HepG2 (cell line): ENCODE measurements around the gene JPH4. TPM values are rescaled to one million over a fixed set of nuclear protein-coding genes. Genes with fewer than 3 reads are reported as not detected.

Experiments used
- FOXK2 ChIP-seq: fragments of 450-650 bp; IDR thresholded peaks from 2 replicates; pipeline ENCODE4 v1.6.1; 2016
- HOXA5 ChIP-seq: sonication (generic); formaldehyde crosslinking; IDR thresholded peaks from 2 replicates; pipeline ENCODE4 v1.4.0; 2020; ENCODE audit warnings: missing genetic modification reagents
- IKZF1 ChIP-seq: fragments of 450-650 bp; IDR thresholded peaks from 2 replicates; pipeline ENCODE4 v1.7.1; 2016
- JUN ChIP-seq: sonication (generic); formaldehyde crosslinking; IDR thresholded peaks from 2 replicates; pipeline ENCODE4 v1.4.0; 2020; ENCODE audit warnings: mild to moderate bottlenecking, missing genetic modification reagents
- KDM6A ChIP-seq: IDR thresholded peaks from 2 replicates; pipeline ENCODE4 v1.6.1; 2016; ENCODE audit warnings: low read depth
- NR3C1 ChIP-seq: sonication (generic); formaldehyde crosslinking; IDR thresholded peaks from 2 replicates; pipeline ENCODE4 v1.4.0; 2020; ENCODE audit warnings: missing genetic modification reagents
- PCBP2 ChIP-seq: fragments of 200-400 bp; formaldehyde crosslinking; optimal IDR thresholded peaks from 2 replicates; pipeline ENCODE3; 2018; ENCODE audit warnings: low read length, low read depth; ENCODE audit not compliant: poor library complexity, severe bottlenecking
- REXO4 ChIP-seq: sonication (generic); formaldehyde crosslinking; IDR thresholded peaks from 2 replicates; pipeline ENCODE4 v1.8.0; 2022; ENCODE audit warnings: missing genetic modification reagents, mild to moderate bottlenecking, borderline replicate concordance
- RFXAP ChIP-seq: sonication (generic); formaldehyde crosslinking; IDR thresholded peaks from 2 replicates; pipeline ENCODE4 v1.4.0; 2020; ENCODE audit warnings: missing genetic modification reagents, borderline replicate concordance
- RXRB ChIP-seq: IDR thresholded peaks from 2 replicates; pipeline ENCODE4 v1.6.1; 2016; ENCODE audit warnings: borderline replicate concordance, missing genetic modification reagents, missing compliant biosample characterization
- SIX4 ChIP-seq: sonication (generic); formaldehyde crosslinking; IDR thresholded peaks from 2 replicates; pipeline ENCODE4 v1.4.0; 2020; ENCODE audit warnings: missing genetic modification reagents
- TEAD3 ChIP-seq: optimal IDR thresholded peaks from 2 replicates; pipeline ENCODE3; 2016; ENCODE audit warnings: borderline replicate concordance
- ZNF224 ChIP-seq: sonication (generic); formaldehyde crosslinking; IDR thresholded peaks from 2 replicates; pipeline ENCODE4 v1.5.0; 2020; ENCODE audit warnings: mild to moderate bottlenecking, missing genetic modification reagents
- ZNF230 ChIP-seq: sonication (generic); formaldehyde crosslinking; IDR thresholded peaks from 2 replicates; pipeline ENCODE4 v1.4.0; 2020; ENCODE audit warnings: mild to moderate bottlenecking, missing genetic modification reagents
- ZNF34 ChIP-seq: sonication (generic); formaldehyde crosslinking; IDR thresholded peaks from 2 replicates; pipeline ENCODE4 v1.4.0; 2020; ENCODE audit warnings: mild to moderate bottlenecking, missing genetic modification reagents, borderline replicate concordance
- ZNF382 ChIP-seq: sonication (generic); formaldehyde crosslinking; IDR thresholded peaks from 2 replicates; pipeline ENCODE4 v1.5.0; 2020; ENCODE audit warnings: missing genetic modification reagents, mild to moderate bottlenecking, borderline replicate concordance
- ZNF564 ChIP-seq: sonication (generic); formaldehyde crosslinking; IDR thresholded peaks from 2 replicates; pipeline ENCODE4 v1.8.1; 2023; ENCODE audit warnings: mild to moderate bottlenecking, missing genetic modification reagents
- ZNF674 ChIP-seq: sonication (generic); formaldehyde crosslinking; IDR thresholded peaks from 2 replicates; pipeline ENCODE4 v1.5.0; 2020; ENCODE audit warnings: low read depth, mild to moderate bottlenecking, missing genetic modification reagents
- ZNF678 ChIP-seq: sonication (generic); formaldehyde crosslinking; IDR thresholded peaks from 2 replicates; pipeline ENCODE4 v1.4.0; 2020; ENCODE audit warnings: mild to moderate bottlenecking, missing genetic modification reagents
- ZNF782 ChIP-seq: sonication (generic); formaldehyde crosslinking; IDR thresholded peaks from 2 replicates; pipeline ENCODE4 v1.4.0; 2020; ENCODE audit warnings: missing genetic modification reagents, mild to moderate bottlenecking, borderline replicate concordance
- polyA plus RNA-seq, 8 experiments: library from polyadenylated mRNA; depleted of rRNA in 3 of 8; stranded (reverse) in 7 of 8; unstranded in 1 of 8; fragments of >200 nt; fragmentation: Illumina TruSeq in 4 of 8; extraction: Trizol in 4 of 8; gene quantifications; 2 replicates each; pipeline versions ENCODE4 v1.2.1 to v1.2.3, GENCODE V29; 2011 to 2016; ENCODE audit warnings: low read depth in 4 of 8, missing spikeins in 1 of 8, mixed read lengths in 1 of 8; ENCODE audit not compliant: insufficient read depth in 1 of 8
- total RNA-seq, 5 experiments: library from RNA; depleted of rRNA; stranded (reverse); fragments of >200 nt; fragmentation: Illumina TruSeq; extraction: Trizol; gene quantifications; 2 replicates each; pipeline ENCODE4 v1.2.3, GENCODE V29; 2016; ENCODE audit warnings: low read depth in 1 of 5
- TF ChIP-seq, protein P1 (sequence below): sonication (generic); formaldehyde crosslinking; IDR thresholded peaks from 2 replicates; pipeline ENCODE4 v1.5.0; 2020; ENCODE audit warnings: mild to moderate bottlenecking, missing genetic modification reagents
- TF ChIP-seq, protein P2 (sequence below): sonication (generic); formaldehyde crosslinking; conservative IDR thresholded peaks from 2 replicates; pipeline ENCODE4 v1.8.1; 2023; ENCODE audit warnings: missing genetic modification reagents
- TF ChIP-seq, protein P3 (sequence below): sonication (generic); formaldehyde crosslinking; IDR thresholded peaks from 2 replicates; pipeline ENCODE4 v1.5.1; 2020; ENCODE audit warnings: mild to moderate bottlenecking, missing genetic modification reagents, borderline replicate concordance

The JPH4 gene
- total and polyA plus RNA-seq, 2 of the 13 experiments (the other 11 are each of a cell fraction or from before 2014, with no cell fraction given) = 0.08 to 0.22 TPM

DNA sequence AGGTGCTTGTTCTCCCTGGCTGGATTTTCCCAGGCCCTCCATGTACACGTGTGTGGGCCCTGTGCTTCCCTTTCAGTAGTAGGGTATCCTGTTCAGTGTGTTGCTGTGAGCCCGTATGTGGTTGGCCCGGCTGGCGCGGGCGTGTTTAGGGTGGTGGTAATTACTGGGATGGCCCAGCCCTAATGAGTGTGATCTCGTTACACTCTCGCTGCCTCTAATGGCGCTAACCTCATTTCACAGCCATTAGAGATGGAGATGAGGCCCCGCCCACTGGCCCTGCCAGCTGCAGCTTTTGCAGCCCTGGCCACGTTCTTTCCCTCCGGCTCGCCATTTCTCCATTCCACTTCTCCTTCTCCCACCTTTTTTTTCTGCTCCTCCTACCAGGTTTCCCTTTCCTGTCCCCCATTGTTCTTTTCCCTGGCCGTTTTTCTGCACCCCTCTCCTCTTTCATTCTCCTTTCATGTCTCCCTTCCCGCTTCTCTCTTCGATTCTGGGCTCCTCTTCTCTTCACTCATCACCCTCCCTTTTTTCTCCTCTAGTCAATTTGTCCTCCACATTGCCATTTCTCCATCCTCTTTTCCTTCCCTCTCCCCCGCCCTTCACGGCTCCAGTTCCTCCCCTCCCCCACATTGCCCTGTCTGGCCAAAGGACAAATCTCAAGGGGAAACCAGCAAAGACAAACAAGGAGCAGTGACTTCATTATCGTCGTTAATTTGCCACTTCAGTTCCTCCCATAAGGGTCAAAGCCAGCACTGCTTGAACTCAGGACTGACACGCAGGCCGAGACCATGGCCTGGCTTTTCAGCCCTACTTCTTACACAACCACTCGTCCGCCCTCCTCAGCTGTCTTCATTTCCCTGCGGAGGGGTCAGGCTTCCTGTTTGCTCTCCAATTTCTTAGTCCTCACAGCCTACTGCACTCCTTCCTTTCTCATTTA, 33.8 kb downstream of the JPH4 start (continued):
- no peak for TF ChIP-seq ZNF382 (CRISPR knock-in tag)
- TF ChIP-seq, protein P1, sequence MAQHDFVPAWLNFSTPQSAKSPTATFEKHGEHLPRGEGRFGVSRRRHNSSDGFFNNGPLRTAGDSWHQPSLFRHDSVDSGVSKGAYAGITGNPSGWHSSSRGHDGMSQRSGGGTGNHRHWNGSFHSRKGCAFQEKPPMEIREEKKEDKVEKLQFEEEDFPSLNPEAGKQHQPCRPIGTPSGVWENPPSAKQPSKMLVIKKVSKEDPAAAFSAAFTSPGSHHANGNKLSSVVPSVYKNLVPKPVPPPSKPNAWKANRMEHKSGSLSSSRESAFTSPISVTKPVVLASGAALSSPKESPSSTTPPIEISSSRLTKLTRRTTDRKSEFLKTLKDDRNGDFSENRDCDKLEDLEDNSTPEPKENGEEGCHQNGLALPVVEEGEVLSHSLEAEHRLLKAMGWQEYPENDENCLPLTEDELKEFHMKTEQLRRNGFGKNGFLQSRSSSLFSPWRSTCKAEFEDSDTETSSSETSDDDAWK = no peak
- no peak for TF ChIP-seq ZNF564 (CRISPR knock-in tag)
- no peak for TF ChIP-seq HOXA5
- no peak for TF ChIP-seq ZNF230
- TF ChIP-seq IKZF1 = peak; percentile 79; the same call in 1 of the 2 replicates
- TF ChIP-seq ZNF678 (CRISPR knock-in tag) = no peak
- no peak for TF ChIP-seq RXRB (CRISPR knock-in tag)
- TF ChIP-seq REXO4 (CRISPR knock-in tag) = no peak
- TF ChIP-seq SIX4 (CRISPR knock-in tag) = no peak
- no peak; the same call in 1 of the 2 replicates for TF ChIP-seq JUN
- no peak for TF ChIP-seq ZNF224 (CRISPR knock-in tag)
- no peak for TF ChIP-seq RFXAP (CRISPR knock-in tag)
- TF ChIP-seq, protein P2, sequence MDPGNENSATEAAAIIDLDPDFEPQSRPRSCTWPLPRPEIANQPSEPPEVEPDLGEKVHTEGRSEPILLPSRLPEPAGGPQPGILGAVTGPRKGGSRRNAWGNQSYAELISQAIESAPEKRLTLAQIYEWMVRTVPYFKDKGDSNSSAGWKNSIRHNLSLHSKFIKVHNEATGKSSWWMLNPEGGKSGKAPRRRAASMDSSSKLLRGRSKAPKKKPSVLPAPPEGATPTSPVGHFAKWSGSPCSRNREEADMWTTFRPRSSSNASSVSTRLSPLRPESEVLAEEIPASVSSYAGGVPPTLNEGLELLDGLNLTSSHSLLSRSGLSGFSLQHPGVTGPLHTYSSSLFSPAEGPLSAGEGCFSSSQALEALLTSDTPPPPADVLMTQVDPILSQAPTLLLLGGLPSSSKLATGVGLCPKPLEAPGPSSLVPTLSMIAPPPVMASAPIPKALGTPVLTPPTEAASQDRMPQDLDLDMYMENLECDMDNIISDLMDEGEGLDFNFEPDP (CRISPR knock-in tag) = no peak
- peak; percentile 28 for TF ChIP-seq TEAD3 (CRISPR knock-in tag)
- no peak for TF ChIP-seq ZNF674
- TF ChIP-seq, protein P3, sequence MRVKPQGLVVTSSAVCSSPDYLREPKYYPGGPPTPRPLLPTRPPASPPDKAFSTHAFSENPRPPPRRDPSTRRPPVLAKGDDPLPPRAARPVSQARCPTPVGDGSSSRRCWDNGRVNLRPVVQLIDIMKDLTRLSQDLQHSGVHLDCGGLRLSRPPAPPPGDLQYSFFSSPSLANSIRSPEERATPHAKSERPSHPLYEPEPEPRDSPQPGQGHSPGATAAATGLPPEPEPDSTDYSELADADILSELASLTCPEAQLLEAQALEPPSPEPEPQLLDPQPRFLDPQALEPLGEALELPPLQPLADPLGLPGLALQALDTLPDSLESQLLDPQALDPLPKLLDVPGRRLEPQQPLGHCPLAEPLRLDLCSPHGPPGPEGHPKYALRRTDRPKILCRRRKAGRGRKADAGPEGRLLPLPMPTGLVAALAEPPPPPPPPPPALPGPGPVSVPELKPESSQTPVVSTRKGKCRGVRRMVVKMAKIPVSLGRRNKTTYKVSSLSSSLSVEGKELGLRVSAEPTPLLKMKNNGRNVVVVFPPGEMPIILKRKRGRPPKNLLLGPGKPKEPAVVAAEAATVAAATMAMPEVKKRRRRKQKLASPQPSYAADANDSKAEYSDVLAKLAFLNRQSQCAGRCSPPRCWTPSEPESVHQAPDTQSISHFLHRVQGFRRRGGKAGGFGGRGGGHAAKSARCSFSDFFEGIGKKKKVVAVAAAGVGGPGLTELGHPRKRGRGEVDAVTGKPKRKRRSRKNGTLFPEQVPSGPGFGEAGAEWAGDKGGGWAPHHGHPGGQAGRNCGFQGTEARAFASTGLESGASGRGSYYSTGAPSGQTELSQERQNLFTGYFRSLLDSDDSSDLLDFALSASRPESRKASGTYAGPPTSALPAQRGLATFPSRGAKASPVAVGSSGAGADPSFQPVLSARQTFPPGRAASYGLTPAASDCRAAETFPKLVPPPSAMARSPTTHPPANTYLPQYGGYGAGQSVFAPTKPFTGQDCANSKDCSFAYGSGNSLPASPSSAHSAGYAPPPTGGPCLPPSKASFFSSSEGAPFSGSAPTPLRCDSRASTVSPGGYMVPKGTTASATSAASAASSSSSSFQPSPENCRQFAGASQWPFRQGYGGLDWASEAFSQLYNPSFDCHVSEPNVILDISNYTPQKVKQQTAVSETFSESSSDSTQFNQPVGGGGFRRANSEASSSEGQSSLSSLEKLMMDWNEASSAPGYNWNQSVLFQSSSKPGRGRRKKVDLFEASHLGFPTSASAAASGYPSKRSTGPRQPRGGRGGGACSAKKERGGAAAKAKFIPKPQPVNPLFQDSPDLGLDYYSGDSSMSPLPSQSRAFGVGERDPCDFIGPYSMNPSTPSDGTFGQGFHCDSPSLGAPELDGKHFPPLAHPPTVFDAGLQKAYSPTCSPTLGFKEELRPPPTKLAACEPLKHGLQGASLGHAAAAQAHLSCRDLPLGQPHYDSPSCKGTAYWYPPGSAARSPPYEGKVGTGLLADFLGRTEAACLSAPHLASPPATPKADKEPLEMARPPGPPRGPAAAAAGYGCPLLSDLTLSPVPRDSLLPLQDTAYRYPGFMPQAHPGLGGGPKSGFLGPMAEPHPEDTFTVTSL (CRISPR knock-in tag) = no peak
- no peak for TF ChIP-seq NR3C1 (CRISPR knock-in tag)
- peak; percentile 85 for TF ChIP-seq PCBP2
- no peak for TF ChIP-seq FOXK2
- TF ChIP-seq KDM6A = no peak
- TF ChIP-seq ZNF782 (CRISPR knock-in tag) = 0 out of 2 replicates have a peak, but pooled peaks have one; percentile 30
- no peak for TF ChIP-seq ZNF34 (CRISPR knock-in tag)
